ENCODE measurements around the gene UNC5A.

- TF ChIP-seq CTCF (IDR thresholded peaks at IDR 0.05), result no peak
- TF ChIP-seq POLR2A (IDR thresholded peaks at IDR 0.05), result no peak
Observed at GRCh38 chr5:176796411-176796810, 13.9 kb upstream of the UNC5A start.
